Suprapubic skin (tissue), 4 donors: Measurements from ENCODE around the gene NDUFC1.

Experiments used
- EP300 ChIP-seq: sonication (generic); formaldehyde crosslinking; IDR thresholded peaks from one replicate; pipeline ENCODE4 v1.6.1; 2017; ENCODE audit warnings: antibody characterized with exemption
- POLR2AphosphoS5 ChIP-seq, 3 donors: sonication (generic); formaldehyde crosslinking; IDR thresholded peaks; one replicate each; pipeline ENCODE4 v1.6.1; 2017; ENCODE audit warnings: antibody characterized with exemption in 3 of 3
- TF ChIP-seq, protein P1 (sequence below), 2 donors: fragments of 200-600 bp in 1 of 2; fragments of 450-650 bp in 1 of 2; sonication (generic) in 1 of 2; IDR thresholded peaks; one replicate each; pipeline ENCODE4 v1.5.1; 2016 to 2019; ENCODE audit warnings: antibody characterized with exemption in 2 of 2, mild to moderate bottlenecking in 1 of 2, moderate library complexity in 1 of 2

GRCh38 chr4:139253713-139254112 lies 48.6 kb downstream of the NDUFC1 start:
- TF ChIP-seq, protein P1, sequence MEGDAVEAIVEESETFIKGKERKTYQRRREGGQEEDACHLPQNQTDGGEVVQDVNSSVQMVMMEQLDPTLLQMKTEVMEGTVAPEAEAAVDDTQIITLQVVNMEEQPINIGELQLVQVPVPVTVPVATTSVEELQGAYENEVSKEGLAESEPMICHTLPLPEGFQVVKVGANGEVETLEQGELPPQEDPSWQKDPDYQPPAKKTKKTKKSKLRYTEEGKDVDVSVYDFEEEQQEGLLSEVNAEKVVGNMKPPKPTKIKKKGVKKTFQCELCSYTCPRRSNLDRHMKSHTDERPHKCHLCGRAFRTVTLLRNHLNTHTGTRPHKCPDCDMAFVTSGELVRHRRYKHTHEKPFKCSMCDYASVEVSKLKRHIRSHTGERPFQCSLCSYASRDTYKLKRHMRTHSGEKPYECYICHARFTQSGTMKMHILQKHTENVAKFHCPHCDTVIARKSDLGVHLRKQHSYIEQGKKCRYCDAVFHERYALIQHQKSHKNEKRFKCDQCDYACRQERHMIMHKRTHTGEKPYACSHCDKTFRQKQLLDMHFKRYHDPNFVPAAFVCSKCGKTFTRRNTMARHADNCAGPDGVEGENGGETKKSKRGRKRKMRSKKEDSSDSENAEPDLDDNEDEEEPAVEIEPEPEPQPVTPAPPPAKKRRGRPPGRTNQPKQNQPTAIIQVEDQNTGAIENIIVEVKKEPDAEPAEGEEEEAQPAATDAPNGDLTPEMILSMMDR (IDR thresholded peaks at IDR 0.05) = no peak
- TF ChIP-seq EP300 (no peak), POLR2AphosphoS5 (IDR thresholded peaks at IDR 0.05) (no peak)
